HL-60/S4 treated with retinoic acid at 250 ng/mL for 4 days and 3 days (cell line): ENCODE measurements around the gene FOXL2NB.

Experiments
- in situ Hi-C: fragments of 300-500 bp; cut with MboI; formaldehyde crosslinking; loops from 2 replicates; pipeline ENCODE4 v1.7.0; 2022; ENCODE audit warnings: low sequenced_read_pairs

FOXL2NB gene

GRCh38 chr3:138923531-138923994 lies 23.5 kb upstream of the FOXL2NB start:
- in situ Hi-C loops: loop anchor here (10.0 kb wide), 1 partner anchor 329 kb away; the partner anchor contains the start of gene CEP70

- in situ Hi-C loops: loop anchor here (10.0 kb wide), 1 partner anchor 334 kb away; the partner anchor contains the start of gene CEP70
Observed at GRCh38 chr3:138928727-138929372, 18.2 kb upstream of the FOXL2NB start.

DNA sequence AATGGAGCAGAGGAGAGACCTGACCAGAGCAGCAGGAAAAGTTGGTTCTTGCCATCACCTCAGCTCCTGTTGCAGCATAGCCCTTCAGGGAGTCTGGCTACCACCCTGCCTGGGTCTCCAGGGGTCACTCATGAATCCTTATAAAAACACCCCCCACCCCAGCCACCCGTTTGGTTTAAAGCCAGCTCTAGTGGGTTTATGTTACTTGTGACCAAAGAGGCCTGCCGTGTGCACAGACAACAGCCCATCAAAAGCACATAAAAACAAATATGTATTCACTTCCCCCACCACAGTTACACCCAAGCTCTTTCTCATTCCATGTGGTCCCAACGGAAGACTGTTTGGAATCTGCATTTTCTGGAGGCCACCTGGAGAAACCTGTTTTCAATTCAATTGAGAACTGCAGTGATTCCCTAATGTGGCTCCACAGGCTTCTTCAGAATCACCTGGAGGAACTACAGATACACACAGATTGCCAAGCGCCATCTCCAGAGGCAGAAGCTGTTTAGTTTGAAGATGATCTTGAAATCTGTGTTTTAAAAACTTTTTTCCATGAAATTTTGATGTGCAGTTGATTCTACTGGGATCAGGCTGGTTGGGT lies 13.8 kb upstream of the FOXL2NB start:
- in situ Hi-C loops: no loop called here

DNA sequence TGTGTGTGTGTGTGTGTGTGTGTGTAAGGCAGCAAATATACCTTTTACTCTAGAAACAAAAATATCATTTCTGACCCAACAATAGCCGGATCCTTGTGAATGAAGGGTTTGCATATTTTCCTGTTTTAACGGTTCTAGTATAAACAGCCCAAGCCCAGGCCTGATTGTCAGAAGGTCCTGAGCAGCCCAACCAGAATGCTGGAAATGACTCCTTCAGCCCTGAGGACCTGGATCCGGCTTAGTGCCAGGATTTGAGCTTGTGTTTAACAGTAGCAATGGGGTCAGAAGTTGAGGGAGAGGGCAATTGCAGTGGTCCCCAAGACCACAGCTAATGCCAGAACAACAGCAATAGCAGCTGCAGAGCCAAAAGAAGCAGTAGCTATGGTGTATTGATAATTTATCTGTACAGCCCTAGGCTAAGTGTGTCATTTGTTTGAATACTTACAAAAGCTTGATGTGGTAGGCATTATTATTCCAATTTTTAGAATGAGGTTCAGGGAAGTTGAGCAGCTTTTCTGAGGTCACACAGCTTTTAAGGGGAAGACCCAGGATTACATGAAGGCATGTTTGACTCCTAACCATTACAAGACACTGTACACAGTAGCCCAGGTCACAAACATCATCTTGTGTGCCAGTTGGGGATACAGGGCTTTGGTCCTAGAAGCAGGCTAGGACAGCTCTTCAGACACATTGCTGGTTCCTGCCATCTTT lies 12.9 kb upstream of the FOXL2NB start:
- in situ Hi-C loops: no loop called here

- in situ Hi-C loops: no loop called here
Observed at GRCh38 chr3:138935505-138935862, 11.5 kb upstream of the FOXL2NB start.

DNA sequence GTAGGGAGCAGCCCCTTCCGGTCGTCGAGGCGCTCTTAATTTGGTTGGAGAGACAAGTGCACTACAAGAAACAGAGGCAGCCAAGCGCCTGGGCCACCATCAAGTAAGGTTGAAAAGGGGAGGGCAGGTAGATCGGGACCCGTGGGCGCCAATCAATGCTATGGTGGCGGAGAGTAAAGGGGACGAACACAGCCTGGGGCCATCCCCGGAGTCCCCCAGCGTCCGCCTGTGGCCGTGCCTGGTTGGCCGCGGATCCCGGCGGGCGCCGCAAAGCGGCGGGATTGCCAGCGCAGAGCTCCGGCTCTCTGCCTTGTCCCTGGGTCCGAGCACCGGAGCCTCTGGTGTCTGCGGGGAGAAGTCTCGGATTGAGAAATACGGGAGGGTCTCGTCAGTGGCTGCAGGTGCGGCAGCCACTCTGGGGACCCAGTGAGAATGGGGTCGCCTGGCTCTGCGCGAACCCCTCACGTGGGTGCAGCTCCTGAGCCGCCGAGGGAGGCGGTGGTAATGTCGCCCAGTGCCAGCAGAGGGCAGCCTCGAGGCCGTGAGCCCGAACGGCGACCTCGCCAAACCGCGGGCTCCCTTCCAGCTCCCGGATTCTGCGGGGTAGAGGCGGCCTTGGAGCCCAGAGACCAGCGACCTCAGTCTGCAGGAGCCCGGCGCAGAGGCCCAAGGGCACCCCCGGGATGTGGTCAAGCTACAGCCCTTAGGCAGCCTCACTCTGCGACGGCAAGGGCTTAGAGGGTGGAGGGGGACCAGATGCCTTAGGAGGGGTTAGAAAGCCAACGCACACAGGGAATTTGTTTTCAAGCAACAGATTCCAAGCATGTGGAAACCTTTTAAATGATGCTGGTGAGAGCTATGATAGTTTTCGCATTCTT lies 10.9 kb upstream of the FOXL2NB start:
- in situ Hi-C loops: no loop called here

DNA sequence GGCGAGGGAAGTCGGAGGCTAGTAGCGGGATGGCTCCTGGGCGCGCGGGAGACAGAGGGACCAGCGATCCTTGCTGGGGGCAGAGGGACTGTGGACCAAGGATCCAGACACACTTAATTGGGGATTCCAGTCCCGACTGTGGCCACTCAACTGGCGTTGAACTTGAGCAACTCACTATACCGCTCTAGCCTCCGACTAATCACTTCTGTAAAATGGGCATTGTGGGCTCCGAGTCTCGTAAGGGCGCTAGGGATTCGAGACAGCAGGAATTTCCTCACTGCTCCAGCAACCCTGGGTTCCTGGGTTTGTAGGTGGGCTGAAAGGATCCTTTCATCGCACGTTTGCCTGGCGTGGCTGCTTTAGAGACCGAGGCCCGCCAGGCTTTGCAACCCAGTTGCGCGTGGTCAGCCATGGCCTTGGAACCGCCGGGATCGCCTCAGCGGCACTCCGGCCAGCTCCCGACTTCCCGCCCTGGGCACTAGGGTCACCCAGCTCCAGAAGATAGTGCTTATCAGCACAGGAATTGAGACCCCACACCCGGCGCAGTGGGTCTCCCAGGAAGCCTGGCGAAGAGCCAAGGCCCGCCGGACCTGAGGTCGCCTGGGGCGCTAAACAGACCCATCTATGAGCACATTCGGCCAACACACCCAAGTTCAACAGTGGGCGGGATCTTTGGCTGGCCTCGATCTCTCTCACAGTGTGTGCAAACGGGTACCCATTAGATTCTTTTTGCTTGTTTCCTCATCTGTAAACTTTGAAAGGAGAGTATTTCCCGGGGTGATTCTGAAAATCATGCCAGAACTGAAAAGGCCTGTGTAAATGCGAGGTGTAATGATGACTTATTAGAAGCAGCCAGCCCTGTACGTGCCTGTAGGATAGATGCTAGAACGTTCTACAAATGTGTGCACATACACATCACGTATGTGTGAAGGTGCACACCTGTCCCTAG lies 10.0 kb upstream of the FOXL2NB start:
- in situ Hi-C loops: no loop called here

- in situ Hi-C loops: no loop called here
Observed at GRCh38 chr3:138937690-138938055, 9.3 kb upstream of the FOXL2NB start.

GRCh38 chr3:138938056-138938876 lies 8.8 kb upstream of the FOXL2NB start:
- in situ Hi-C loops: no loop called here

DNA sequence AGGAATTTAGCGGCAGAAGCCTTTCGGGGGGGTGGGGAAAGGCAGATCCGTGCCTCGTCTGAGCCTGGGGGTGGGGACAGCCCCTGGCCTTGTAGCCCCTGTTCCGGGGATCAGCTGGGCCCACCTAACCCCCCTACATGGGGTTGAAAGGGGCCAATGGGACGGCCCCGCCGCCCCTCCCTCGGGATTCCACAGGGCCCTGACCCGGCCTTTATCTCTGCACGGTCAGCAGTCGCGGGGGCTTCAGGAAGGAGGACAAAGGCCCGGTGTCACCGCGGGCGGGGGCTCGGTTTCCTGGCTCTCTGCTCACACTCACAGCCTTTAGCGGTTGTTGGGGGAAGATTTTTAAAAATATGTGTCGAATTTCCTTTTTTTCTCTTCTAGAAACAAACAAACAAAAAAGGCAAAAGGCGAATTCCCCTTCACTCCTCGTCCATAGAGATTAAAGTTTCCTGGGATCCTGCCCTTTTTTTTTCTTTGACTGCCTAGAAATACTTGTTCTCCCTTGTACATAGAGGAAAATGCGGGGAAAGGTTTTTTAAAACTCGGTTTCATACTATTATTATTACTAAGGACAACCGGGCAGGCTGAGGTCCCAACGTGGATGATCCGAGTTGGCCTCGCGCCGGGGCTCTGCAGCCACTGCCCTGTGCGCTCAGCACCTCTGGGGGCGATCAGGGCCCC lies 8.0 kb upstream of the FOXL2NB start:
- in situ Hi-C loops: no loop called here

DNA sequence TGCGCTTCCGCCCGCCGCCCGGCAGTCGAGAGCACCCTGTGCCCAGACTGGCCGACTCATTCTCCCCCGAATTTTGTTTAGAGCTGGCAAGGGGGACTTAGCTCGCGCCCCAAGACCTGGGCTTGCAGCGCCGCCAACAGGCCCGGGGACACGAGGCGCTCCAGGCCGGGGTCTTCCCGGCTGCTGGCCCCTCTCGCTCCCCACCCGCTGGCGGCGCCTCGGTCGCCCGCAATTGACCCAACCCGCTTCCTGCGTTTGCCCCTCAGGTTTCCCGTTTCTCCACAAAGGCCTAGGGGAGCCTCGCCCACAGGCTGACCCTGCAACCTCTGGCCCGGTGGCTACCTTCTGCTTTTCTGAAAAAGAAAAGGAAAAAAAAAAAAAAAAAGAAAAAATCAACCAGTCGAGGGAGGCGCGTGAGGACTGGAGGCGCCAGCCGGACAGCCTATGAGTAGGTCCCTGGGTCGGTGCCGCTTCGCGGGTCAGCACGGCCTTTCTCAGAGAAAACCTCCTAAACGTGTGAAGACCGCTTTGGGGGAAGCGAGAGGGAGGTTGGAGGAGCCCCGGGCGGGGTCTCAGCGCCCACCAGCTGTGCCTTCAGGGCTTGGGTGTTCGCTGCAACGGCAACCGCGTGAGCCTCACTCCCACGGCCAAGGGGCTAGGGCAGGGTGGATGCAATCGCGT lies 7.3 kb upstream of the FOXL2NB start:
- in situ Hi-C loops: no loop called here

DNA sequence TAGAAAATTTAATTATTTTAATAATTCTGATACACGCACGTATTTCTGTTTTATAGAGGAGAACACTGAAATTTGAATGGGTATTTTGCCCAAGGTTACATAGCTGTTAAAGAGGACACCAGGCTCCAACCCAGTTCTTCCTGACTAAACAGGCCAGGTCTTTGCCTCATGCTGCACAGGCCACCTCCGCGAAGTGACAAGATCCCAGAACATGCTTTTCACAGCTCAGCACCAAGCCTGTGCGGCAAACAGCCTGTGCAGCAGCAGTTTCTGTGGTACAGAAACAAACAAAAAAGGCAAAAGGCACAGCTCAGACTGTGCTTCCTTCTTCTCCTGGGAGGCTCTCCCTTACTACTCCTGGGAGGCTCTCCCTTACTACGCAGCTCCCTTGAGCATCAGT lies 6.6 kb upstream of the FOXL2NB start:
- in situ Hi-C loops: no loop called here

- in situ Hi-C loops: no loop called here
Observed at GRCh38 chr3:138941259-138941885, 5.6 kb upstream of the FOXL2NB start.

- in situ Hi-C loops: no loop called here
Observed at GRCh38 chr3:138942271-138942670, 4.7 kb upstream of the FOXL2NB start.

- in situ Hi-C loops: no loop called here
Observed at GRCh38 chr3:138942861-138943623, 4.0 kb upstream of the FOXL2NB start.

GRCh38 chr3:138943724-138944653 lies 3.0 kb upstream of the FOXL2NB start:
- in situ Hi-C loops: no loop called here
